ENCODE data around the gene COA8.
A peak's percentile ranks its signal among the peaks of the same experiment; 100 is the strongest.
"Not testable (repeated sequence)": the region's sequence is repeated elsewhere in the genome, so short reads cannot be mapped to it uniquely, and the experiment has no call there.

Gene COA8

DNA sequence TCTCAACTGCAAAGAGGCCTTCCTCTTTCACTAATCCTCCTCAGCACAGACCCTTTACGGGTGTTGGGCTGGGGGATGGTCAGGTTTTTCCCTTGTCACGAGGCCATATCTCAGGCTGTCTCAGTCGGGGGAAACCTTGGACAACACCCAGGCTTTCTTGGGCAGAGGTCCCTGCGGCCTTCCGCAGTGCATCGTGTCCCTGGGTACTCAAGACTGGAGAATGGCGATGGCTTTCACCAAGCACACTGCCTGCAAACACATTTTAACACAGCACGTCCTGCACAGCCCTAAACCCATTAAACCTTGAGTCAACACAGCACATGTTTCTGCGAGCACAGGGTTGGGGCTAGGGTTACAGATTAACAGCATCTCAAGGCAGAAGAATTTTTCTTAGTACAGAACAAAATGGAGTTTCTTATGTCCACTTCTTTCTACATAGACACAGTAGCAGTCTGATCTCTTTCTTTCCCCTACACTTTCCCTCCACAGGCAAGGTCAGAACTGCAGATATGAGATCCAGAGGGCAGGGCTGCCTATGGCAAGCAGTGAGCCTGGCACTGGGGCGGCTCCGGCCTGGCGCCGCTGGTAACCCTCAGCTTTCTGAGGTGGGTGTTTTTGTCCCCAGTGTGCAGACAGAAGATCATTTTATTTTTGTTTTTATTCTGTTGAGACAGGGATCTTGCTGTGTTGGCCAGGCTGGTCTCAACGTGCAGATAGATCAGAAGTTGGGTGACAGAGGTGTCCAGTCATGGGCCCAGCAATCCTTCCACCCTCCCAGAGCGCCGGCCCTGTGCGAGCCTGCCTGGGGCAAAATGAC lies 37.1 kb upstream of the COA8 start:
- not testable (repeated sequence) for DNase-seq

DNA sequence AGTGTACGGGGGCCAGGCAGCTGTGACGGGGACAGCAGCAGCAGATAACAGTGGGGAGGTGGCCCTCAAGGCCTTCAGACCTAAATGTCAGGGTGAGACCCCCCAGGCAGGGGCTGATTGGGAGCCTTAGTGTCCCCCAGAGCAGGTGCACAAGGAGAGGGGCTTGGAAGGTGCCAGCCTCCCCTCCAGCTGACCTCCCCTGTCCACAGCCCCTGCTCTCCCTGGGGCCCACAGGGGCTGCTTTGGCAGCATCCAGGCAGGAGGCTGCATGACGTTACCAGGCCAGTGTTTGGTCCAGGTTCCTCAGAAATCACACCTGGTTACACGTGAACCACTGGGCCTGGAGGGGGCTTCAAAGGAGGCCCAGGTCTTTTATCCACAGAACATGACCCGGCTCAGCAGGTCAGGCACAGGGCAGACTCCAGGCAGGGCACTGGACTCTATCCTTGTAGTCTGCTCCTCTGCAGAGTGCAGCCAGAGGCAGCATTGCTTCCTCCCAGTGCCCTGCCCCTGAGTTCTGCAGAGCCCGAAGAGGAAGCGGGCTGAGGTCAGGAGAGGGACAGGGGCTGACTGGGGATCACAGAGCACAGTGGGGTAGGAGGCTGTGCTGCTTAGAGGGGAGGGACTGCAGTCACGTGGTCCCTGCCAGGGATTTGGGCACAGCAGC lies 36.4 kb upstream of the COA8 start:
- no peak for DNase-seq

- DNase-seq = no peak
Observed at GRCh38 chr14:103526914-103527248, 35.9 kb upstream of the COA8 start.

DNA sequence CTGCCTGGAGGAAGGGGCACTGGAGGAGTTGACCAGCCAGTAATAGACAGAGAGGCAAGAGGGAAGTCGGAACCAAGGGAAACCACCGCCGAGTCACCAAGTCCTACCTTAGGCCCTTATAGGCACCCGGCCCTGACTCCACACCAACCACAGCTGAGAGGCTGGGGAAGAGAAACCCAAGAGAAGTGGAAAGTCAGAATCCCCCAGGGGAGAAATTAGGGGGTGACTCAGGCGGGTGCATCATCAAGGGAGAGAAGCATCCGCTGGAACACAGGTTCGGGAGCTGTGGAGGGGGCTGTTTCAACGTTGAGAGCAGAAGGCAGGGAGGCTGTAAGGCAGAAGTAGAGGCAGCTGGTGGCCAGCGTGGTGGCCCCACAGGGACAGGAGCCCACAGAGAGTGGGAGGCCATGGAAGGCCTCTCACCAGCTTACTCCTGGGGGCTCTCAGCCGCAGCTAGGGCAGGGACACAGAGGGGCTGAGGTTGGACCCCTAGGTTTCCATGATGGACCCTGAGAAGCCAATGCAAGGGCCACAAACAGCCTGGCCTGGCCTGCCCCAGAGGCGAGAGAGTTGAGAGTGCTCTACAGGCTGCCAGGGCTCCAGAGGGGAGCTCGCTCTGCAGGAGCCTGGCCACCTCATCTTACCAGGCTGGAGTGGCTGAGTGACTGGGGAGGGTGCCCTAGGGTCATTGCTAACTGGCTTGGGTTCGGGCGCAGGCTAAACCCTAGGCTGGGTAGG lies 35.2 kb upstream of the COA8 start:
- DNase-seq = no peak

DNA sequence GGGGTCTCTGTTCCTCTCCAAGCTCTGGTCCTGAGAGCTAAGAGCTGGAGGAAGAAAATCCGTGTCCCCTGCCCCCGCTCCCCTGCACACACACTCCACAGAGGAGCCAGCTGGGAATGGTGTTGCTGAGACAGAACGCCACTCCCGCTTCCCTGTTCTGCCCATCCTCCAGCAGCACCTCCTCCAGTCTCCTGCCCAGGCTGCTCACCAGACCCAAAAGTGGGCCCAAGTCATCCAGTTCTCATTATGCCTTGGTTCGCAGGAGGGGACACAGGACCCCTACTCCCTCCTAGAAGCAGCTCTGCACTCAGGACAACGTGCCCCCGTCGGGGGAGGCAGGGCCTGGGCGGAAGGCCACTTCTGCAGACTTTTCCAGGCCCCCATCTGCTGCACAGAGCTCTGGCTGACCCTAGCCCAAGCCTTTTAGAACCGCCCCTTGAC lies 34.6 kb upstream of the COA8 start:
- peak in 17 of 56 donors; percentile 45 to 75 (median 58) for DNase-seq

- DNase-seq = peak in 55 of 56 donors; percentile 43 to 92 (median 82)
Observed at GRCh38 chr14:103528587-103529382, 34.0 kb upstream of the COA8 start, which contains the start of gene TRMT61A. TSS of gene TRMT61A (plus strand) at chr14:103529196. CDS start at chr14:103529979, 783 bp downstream.

DNA sequence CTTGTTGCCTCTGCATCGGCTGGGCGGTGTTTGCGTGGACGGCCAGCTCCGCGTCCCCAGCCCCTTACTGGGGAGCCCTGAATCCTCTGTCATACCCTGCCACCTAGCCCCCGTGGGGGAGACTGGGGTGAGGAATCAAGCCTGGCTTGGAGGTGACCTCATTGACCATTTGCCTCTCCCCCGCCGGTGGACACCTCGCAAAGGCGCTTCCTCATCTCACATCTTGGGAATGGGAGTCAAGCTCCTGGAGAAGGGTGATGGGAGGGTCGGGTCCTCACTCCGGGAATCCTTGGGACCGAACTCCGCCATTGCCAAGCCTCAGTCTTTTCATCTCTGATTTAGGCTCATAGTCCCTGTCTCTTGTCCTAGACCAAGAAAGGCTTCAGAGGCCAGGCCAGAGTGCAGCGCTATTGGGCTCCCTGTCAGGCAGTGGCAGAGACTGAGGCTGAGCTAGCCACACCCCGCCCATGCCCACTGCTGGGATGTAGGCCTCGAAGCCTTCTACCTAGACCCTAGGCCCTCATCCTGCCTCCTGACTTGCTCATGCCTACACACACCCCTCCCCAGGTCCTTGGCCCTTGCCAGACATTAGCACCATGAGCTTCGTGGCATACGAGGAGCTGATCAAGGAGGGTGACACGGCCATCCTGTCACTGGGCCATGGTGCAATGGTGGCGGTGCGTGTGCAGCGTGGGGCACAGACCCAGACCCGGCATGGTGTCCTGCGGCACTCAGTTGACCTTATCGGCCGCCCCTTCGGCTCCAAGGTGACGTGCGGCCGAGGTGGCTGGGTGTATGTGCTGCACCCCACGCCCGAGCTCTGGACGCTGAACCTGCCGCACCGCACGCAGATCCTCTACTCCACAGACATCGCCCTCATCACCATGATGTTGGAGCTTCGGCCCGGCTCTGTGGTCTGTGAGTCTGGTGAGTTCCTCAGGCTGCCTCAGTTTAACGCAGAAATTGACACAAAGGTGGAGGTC lies 33.1 kb upstream of the COA8 start:
- DNase-seq = no peak

GRCh38 chr14:103530390-103530789 lies 32.4 kb upstream of the COA8 start:
- no peak for DNase-seq

DNA sequence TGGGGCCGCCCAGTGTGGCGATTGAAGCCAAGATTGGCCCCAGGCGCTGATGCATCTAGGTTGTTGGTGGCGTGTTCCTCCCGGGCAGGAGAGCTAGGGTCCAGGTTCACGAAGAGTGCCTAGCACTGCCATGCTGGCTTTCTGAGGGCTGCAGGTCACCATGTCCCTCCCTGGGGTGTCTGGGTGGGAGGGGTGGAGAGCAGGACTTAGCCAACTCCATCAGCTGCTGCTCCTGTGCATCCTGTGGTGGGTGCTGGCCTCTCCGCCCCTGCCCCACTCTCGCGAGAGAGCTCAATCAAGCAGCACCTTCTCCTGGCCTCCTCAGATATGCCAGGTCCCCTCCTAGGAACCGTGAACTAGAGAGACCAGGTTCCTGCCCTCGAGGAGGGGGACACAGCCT lies 31.9 kb upstream of the COA8 start:
- no peak for DNase-seq

GRCh38 chr14:103531421-103532215 lies 31.1 kb upstream of the COA8 start:
- no peak for DNase-seq

DNA sequence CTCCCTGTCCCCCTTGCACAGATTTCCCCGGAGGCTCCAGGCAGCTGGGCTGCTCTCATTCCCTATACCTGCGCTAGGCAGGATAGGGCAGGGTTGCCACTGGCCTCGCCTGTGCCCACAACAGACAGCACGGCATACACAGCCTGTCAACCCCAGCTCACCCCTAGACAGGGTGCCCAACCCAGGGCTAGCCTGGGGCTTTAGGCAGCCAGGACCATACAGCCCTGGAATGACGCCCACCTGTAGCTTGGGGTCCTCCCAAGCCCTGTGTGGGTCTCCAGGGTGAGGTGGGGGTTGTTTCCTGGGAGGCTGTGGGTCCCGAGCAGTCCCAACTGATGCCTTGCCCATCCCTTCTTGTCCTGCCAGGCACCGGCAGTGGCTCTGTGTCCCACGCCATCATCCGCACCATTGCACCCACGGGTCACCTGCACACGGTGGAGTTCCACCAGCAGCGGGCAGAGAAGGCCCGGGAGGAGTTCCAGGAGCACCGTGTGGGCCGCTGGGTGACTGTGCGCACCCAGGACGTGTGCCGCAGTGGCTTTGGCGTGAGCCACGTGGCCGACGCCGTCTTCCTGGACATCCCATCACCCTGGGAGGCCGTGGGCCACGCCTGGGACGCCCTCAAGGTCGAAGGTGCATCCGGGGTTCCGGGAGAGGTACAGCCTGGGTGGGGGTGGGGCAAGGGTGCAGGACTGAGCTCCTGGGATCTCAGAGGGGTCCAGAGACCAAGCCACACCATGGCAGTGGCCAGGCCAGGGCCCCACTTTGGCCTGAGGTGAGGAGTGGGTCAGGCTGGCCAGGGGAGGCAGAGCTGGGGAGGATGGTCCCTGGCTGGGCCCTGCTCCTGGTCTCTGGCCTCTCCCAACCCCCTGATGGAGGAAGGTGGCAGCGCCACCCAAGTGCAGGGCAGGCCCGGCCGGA lies 30.3 kb upstream of the COA8 start:
- DNase-seq = no peak

DNA sequence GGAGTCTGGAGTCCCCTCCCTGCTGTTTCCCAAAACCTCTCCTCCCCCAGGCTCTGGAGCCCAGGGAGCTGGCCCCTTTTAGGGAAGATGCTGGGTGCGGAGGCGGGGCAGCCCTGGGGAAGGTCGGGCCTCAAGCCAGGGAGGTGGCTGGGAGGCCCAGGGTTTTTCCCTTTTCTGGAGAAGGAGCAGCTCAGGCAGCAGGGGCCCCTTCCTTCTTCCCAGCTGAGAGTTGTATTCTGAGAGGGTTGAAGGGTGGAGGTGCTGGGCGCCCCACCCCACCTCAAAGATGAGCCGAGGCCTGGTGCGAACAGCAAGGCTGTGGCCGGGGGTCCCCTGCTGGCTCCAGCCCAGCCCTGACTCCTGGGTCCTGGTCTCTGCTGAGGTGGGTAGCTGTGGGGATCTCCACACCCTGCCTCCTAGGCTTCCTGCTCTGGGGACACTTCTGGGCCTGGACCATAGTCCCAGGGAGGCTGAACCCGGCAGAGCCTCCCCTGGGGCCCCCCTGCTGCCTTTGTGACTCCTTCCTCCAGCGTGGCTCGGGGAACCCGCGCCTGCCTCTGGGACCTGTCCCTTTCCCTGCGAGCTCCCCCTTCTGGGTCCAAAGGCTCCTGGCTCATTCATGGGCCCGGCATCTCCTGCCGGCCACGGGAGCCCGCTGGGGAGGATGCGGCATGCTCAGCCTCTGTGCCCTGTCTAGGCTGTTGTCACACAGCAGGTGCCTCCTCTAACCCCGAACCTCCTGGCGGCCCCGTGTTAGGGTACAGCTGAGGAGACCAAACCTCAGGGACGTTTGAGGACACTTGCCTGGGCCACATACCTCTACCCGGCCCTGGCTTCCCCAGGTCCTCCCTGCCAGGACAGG lies 29.4 kb upstream of the COA8 start:
- no peak for DNase-seq

- peak in 20 of 56 donors; percentile 30 to 75 (median 57) for DNase-seq
Observed at GRCh38 chr14:103533999-103534575, 28.7 kb upstream of the COA8 start.

- no peak for DNase-seq
Observed at GRCh38 chr14:103534576-103535061, 28.1 kb upstream of the COA8 start.

DNA sequence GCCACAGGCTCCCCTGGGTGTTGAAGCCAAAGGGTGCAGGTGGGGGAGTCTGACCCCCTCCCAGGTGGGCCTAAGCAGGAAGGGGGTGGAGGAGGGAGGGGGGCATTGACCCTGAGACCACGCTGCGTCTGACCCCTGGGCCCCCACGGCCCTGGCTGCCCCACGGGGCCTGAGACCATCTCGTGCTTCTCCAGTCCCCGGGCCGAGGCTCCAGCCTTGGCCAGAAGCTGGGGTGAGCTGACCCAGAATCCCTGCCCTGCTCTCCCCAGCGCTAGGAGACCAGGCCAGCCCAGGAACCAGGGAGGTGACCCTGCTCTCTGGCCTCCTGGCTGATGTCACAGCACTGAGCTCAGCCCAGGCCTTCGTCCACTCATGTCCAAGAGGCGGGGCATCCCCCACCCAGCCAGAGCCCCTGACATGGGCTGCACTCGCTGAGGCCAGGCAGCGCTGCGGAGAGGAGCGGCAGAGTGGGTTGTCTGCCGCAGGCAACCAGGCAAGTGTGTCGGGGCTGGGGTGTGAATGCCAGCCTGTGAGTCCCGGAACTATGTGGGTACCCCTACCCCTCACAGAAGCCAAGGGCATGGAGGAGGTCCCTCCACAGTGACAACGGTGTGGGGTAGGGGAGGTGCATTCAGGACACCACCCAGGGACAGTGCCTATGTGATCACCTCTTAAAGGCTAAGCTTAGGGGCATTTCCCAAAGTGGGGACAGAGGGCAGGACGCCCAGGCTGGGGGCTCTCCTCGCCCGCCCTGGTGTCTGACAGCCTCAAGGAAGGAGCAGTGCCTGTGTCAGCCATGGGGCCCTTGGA lies 27.5 kb upstream of the COA8 start:
- DNase-seq = no peak

Data from amygdala (tissue), 56 donors.